HG03571 (cell line): Measurements from ENCODE around the gene HOXD10.

Experiments
- ATAC-seq: cut with Tn5 transposase; IDR thresholded peaks from one replicate; pipeline ENCODE4 v1.9.1; 2021; ENCODE audit not compliant: unreplicated experiment

The HOXD10 gene

DNA sequence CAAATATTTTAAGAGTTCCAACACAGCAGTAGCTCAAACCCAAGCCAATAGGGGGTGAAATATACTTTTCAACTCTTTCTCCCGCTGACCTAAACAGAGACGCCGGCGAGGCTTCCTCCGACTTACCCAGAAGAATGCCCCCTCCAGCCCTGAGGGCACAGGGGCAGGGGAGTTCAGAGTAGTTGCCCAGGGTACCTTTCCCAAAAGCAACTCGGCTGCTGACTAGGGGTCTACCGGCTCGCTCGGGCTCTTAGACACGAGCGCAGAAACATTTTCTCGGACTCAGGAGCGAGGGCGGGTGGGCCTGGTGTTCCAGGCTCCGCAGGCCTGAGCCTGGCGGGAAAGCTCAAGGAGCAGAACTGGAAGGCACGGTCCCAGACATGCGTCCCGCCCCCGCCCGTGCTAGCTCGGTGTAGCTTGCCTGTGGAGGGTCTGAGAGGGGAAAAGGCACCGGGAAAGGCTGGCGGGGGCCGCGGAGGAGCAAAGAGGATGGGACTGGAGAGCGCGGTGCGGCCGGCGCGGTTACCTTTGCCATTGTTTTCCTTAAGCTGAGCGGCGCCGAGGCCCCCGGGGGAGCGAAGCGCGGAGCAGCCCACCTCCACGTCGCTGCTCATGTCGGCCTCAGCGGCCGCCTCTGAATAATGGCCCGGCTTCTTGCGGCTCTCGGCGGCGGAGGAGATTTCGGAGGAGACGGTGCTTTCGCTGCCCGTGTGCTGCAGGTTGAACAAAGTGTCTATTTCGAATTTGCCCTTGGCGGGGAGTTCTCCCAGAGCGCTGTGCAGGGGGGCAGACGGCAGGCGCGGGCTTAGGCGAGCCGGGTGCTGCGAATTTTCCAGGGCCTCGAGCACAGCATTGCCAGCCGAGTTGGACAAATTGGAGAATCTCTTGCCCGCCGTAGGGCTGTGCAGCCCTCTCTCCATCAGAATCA is 33.5 kb upstream of the HOXD10 start:
- no peak for ATAC-seq

DNA sequence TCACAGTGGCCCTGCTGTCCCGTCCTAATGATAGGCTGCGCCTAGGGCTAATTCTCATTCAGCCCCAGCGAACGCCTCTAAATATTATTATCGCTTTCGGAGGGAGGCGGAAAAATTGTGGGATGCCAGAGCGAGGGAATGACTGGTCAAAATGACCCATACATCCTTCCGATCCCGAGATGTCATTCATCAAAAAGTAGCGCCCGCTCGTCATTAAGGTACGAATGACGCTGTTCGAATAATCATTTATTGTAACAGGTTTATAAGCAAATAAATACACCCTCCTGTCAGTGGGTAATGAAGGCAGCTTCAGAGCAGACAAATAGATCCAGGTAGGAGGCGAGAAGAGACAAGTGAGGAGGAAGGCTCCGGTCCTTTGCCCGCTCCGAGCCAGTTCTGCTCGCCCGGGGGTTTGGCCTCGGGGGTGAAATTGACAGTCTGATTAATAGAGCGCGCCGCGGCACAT is 32.7 kb upstream of the HOXD10 start, which contains the start of gene EVX2:
Gene EVX2, minus strand, starts transcription at position 167 of the 466 bp plus-strand sequence. CDS start 186 bp downstream, outside the sequence.
- no peak for ATAC-seq

DNA sequence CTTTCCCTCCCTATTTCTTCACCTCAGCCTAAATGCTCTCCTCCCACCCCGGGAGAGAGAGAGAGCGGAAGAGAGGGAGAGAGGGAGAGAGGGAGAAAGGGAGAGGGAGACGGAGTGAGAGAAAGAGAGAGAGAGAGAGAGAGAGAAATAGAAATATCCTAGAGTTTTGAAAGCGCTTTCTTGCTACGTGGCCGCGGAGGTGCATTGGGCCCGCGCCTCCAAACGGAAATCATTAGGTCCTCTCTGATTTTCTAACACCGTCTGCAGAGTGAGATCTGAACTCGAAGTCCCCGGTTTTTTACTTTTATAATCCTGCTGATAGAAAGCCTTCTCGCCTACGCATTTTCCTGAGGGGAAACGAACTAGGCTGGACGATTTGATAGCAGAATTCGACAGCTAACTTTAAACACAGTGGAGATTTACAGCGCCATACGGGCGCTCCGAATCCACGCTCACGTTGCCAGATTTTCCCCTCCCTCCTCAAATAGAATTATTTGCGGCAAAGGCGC is 31.9 kb upstream of the HOXD10 start:
- ATAC-seq: no peak

DNA sequence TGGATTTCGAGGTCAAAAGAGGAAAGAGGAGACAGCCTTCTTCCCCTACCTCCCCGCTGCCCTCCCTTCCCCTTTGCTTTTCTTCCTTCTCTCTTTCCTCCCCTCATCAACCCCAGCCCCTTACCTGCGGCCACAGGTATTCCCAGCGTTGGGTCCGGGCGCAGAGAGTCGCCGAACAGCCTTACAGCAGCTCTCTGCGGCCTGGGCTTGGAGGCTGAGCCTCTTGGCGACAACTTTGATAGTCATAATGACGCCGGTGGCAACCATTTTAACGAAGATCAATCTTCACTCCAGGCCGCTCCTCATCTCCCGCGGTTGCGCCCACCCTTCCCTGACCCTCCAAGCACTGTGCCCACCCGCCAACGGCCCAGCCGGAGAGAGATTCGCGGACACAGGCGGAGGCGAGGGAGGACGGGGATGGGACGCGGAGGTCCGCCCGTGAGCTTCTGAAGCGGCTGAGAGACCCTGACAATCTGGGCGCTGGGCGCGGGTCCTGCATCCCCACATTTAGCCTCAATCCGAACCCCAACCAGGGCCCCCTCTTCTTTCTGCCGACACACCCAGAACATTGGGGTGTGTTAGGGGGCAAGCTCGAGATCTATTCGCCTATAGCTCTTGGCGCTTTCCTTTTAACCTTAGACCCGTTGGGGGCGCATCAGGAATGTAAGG is 31.3 kb upstream of the HOXD10 start:
- ATAC-seq: no peak

DNA sequence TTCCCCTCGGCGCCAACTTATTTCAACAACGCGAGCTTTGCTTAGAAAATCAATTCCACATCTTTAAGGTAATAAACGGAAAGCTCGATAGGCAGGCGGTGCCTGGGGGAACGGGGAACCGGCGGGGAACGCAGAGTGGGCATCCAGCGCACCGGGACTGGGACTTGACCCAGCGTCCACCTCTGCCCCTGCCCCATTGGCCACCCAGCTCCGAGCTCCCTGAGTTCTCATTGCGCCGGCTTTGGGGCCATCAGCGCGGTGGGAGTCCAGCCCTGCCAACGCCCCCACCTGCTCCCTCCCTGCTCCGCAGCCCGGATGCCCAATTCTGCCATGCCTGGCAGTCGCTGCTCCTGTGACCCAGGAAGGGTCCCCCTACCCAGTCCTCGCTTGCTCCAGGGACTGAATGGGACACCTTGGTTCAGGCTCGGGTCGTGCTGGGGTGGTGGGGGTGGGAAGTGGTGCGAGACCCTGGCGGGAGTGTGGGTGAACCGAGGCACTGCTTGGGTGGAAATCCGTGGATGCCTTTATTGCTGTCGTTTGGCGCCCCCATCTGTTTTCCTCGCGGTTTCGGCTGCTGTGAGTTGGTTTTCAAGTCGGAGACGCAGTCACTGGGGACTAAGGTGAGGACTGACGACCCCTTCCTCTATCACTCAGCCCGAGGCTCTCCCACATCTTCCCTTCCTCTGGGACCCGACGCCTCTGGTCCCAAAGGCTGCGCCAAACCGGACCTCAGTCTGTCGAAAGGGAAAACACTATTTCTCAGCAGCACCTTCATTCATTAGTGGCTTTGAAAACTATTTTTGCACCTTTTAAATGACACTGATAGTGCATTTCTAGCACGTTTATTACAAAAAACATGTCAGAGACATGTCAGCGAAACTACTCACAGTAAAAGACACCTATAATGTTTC is 30.5 kb upstream of the HOXD10 start:
- ATAC-seq: no peak

DNA sequence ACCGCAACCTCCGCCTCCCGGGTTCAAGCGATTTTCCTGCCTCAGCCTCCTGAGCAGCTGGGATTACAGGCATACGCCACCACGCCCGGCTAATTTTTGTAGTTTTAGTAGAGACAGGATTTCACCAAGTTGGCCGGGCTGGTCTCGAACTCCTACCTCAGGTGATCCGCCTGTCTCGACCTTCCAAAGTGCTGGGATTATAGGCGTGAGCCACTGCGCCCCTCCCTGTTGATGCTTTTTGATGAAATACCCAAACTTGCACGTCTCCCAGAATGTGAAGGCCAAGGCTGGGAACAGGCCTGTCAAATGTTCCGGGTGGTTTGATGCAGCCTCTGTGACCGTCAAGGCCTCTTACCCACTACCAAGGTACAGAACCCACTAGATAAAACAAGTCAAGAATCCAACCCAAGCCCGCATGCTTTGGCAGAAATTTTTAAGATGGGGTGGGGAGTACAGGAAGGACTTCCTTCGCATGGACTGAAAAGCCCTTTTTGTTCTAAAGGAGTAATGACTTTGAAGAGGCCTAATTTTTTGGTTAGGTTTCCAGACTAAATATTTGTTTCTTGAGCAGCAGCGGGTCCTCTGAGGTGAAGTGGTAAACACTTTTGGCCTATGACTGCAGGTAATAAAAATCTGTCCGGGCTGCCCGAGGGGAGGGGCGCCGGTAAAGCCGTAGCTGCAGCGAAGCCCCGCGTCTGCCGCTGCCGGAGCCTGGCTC is 29.1 kb upstream of the HOXD10 start:
- ATAC-seq: no peak

DNA sequence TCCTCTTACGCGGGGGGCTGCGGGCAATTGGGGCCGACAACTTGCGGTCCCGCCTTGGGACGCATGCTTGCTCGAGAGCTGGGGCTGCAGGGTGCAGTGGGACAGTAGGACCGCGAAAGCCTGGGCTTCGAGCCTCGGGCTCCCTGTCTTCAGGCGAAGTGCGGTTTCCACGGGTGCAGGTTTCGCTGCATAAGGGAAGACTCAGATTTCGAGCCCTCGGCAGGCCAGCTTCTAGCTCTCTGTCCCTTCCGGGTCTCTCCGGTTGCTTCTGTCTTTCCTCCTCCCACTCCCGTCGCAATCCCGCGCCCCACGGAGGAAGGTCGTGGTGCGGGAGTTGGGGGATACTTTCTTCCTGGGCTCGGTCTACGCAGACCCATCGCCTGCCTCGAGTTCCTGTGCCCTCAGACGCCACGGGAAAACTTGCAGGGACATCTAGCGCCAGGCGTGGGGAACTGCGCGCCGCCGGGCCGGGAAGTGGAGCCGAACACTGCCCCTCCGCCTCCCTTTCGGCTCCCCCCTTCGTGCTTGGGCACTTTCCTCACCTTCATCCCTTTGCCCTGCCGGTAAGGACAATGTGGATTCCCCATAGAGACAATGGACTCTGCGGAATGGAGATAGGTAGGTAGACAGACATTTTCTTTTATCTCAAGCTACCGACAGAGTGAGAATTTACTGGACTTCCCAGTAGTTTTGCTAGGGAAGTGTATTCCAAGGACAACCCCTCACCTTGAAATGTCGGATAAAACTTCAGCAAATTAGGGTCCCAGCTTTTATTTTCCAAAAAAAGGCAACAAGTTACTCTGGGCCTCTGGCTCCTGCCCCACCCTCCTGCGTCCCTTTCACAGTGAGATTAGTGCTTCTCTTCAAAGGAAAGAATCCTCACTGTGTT is 28.3 kb upstream of the HOXD10 start:
- no peak for ATAC-seq

DNA sequence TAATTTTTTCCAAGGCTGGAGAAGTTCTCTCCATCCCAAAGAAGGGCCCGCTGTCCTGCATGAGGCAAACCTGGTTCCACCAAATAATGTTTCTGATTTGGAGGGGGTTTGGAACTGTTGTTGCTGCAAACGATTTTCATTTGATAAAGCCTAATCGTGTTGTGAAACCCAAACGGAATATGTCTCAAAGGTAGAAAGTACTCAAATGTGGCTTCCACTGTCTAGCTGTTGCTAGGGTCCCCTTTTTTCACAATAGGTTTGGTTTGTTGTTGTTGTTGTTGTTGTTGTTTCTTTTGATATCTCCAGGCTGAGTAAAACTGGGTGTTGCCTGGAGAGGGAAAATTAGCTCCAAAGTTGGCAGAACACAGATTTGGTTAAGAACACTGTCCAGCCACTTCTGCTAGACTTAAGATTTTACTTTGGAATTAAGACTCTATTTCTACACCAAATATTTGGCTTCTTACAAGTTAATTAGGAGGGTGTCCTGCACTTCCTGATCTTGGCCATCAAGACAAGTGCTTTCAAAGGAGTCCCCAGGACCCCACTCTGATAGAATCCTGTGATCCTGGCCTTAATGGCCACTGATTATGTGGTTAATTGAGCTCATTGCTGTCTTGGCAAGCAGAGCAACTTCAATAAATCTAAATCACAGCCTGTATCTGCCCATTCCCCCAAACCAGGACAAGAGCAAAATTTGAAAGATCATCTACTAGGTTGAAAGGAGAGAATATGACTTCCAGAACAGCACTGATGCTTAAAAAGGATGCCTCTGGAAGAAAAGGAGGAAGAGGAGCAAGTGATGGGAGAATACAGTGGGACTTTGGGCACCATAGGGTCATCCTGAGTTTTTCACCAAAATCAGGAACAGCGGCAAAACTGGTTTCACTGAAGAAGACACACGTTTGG is 27.4 kb upstream of the HOXD10 start:
- no peak for ATAC-seq

DNA sequence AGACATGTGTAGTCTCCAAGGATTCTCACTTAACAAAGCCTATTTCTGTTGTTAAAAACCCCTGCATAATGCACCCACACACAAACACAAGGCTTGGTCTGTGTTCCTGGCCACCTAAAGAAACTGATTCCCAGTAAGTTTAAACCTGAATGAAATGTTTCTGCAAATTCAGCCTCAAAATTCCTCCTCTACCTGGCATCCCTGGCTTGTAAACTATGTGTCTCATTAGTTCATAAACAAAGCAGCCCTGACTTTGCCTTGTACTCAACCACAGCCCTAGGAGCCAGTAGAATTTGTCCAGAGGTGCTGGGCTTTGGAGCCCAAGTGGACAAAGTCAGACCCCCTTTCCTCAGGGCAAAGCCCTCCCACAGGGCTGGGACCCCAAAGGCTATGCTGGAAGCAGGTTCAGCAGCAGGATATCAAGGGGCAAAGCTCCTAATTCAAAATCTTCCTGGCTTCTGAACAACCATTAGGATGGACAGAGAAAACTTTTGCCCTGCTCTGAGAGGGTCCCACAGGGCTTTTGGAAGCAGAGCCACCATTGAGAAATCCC is 26.7 kb upstream of the HOXD10 start:
- ATAC-seq: no peak

DNA sequence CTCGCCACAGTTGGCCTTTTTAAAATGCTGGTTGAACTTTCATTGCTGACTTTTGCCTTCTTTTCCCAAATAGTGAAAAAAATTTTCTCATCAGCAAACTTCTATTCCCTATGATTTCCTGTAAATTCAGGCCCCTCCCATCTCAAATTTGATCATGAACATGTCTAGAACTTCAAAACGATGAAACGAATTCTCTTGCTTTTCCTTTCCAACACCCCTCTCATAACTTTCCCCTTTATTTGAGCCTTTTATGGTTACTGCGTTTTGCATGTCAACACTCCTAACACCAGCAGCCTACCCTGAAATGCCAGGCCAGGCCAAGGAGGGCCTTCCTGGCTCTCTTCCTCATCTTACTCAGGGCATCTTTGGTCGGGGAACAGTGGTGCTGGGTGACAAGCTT is 25.7 kb upstream of the HOXD10 start:
- no peak for ATAC-seq

DNA sequence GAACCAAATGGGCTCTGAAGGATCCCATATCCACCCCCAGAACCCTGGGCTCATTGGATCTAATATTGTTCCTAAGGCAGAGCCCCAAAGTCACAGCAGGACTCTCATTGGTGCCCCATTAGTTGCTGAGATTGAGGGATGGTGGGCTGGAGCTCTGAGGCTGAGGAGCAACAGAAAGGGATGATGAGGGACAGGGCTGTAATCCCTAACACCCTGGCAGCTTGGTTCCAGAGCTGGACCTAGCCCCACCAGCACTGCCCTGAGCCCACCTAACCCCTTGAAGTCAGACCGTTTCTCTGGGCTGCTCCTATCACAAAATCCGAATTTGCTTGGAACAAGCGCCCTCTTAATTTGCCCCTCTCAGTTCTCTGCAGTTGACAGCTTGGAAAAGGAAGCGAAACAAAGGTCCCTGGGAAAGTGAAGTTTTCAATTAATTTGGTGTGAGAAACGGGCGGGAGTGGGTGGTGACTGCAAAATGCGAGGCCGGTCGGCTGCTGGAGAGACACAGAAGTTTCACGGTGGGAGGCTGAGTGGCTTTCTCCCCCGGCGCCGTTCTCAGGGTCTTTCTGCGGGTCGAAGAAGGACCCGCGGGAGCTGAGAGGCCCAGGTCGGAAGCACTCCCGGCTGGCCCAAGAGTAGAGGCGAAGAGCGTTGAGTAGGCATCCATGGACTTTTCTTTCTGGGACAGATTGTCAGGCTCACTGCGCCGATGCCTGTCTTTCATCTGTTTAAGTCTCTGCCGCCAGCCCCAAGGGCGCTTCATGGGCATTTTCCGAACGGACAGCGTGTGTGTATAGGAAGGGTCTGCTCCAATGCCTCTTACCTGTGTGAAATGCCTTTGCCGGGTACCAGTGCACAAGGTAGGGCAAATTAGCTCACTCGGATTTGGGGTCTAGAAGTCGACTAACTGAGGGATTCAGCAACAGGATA is 25.0 kb upstream of the HOXD10 start:
- no peak for ATAC-seq

DNA sequence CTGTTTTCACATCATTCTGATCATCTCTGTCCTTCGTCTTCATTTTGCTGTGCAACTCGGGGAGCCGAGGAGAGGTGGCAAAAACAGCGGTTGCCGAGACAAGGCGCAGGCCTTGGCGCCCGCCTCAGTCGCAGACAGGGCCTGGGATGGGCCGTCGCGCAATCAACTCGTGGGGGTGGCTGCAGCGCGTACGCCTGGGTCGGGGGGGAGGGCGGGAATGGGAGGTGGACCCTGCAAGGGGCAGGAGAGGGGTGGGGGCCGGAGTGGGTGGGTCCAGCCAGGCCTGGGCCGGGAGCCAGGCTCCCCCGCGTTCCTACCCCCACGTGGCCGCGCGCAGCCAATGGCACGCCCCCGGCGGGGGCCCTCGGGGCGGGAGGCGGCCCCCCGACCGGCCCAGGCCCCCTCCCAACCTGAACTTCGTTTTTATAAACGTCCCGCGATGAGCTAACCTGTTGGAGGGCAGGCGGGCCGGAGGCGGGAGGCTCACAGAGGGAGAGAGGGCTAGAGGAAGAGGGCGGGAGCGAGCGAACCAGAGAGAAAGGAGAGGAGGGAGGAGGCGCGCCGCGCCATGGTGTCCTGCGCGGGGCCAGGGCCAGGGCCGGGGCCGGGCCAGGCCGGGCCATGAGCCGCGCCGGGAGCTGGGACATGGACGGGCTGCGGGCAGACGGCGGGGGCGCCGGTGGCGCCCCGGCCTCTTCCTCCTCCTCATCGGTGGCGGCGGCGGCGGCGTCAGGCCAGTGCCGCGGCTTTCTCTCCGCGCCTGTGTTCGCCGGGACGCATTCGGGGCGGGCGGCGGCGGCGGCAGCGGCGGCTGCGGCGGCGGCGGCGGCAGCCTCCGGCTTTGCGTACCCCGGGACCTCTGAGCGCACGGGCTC is 24.1 kb upstream of the HOXD10 start, which contains the start of gene HOXD13:
Gene HOXD13, plus strand, starts transcription at position 452 of the 875 bp plus-strand sequence. Its CDS starts 170 bp downstream, at position 622.
- ATAC-seq: no peak

DNA sequence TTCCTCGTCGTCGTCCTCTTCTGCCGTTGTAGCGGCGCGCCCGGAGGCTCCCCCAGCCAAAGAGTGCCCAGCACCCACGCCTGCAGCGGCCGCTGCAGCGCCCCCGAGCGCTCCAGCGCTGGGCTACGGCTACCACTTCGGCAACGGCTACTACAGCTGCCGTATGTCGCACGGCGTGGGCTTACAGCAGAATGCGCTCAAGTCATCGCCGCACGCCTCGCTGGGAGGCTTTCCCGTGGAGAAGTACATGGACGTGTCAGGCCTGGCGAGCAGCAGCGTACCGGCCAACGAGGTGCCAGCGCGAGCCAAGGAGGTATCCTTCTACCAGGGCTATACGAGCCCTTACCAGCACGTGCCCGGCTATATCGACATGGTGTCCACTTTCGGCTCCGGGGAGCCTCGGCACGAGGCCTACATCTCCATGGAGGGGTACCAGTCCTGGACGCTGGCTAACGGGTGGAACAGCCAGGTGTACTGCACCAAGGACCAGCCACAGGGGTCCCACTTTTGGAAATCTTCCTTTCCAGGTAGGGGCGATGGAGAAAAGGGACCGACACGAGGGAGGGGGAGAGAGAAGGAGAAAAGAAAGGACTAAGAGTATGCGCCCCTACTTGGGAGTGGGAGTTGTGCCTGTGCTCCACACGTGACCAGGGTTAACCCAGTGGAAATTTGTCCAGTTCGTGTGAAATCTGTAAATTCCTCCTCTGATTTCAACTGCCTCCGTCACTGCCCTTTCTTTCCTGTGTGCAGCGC is 23.3 kb upstream of the HOXD10 start:
- ATAC-seq: no peak

DNA sequence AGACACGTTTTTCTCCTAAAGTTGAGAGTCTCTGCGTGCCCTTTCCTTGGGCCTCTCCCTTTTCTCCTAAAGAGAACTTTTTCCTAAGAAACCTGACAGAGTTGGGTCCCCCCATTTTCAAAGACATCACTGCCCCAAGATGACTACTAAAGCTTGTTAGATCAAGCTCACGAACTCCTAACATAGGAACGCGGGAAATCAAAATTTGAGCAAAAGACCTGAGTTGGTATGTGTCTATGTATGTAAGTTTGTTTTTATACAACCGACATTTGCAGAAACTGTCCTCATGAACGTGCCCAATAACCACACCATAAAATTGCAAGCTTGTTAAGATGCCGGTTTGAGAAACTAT is 22.7 kb upstream of the HOXD10 start:
- no peak for ATAC-seq

DNA sequence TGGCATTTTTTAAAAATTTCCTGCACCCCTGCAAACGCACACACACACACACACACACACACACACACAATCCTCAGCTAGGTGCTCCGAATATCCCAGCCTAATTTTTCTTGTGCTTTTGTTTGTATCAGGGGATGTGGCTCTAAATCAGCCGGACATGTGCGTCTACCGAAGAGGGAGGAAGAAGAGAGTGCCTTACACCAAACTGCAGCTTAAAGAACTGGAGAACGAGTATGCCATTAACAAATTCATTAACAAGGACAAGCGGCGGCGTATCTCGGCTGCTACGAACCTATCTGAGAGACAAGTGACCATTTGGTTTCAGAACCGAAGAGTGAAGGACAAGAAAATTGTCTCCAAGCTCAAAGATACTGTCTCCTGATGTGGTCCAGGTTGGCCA is 22.2 kb upstream of the HOXD10 start:
- ATAC-seq: no peak
